Erythroblast (primary cell): ENCODE results near the gene ARHGEF28.

ENCODE experiments used
- DNase-seq, 2 experiments: peaks; one replicate each; lab custom pipeline; 2025; lab: John Stamatoyannopoulos, UW
- GATA1 ChIP-seq: IDR thresholded peaks from 2 replicates; pipeline ENCODE4 v1.6.1; 2011; ENCODE audit warnings: low read depth, mild to moderate bottlenecking, control low read depth, low read length, moderate library complexity
- POLR2A ChIP-seq: IDR thresholded peaks from 2 replicates; pipeline ENCODE4 v1.6.1; 2011; ENCODE audit warnings: mild to moderate bottlenecking, low read length

Gene ARHGEF28

GRCh38 chr5:73763300-73764032, 137.5 kb downstream of the ARHGEF28 start:
- DNase-seq = no peak
- no peak for TF ChIP-seq GATA1
- no peak for TF ChIP-seq POLR2A

- no peak for TF ChIP-seq GATA1
- TF ChIP-seq POLR2A = no peak
- no peak for DNase-seq
These were observed 138.6 kb downstream of the ARHGEF28 start for GRCh38 chr5:73764586-73764985.

GRCh38 chr5:73764996-73765395, 139.0 kb downstream of the ARHGEF28 start:
- no peak for DNase-seq
- TF ChIP-seq POLR2A (no peak), GATA1 (no peak)

- no peak for DNase-seq
- TF ChIP-seq GATA1 (no peak), POLR2A (no peak)
These were observed 140.9 kb downstream of the ARHGEF28 start for GRCh38 chr5:73766902-73767301.

DNA sequence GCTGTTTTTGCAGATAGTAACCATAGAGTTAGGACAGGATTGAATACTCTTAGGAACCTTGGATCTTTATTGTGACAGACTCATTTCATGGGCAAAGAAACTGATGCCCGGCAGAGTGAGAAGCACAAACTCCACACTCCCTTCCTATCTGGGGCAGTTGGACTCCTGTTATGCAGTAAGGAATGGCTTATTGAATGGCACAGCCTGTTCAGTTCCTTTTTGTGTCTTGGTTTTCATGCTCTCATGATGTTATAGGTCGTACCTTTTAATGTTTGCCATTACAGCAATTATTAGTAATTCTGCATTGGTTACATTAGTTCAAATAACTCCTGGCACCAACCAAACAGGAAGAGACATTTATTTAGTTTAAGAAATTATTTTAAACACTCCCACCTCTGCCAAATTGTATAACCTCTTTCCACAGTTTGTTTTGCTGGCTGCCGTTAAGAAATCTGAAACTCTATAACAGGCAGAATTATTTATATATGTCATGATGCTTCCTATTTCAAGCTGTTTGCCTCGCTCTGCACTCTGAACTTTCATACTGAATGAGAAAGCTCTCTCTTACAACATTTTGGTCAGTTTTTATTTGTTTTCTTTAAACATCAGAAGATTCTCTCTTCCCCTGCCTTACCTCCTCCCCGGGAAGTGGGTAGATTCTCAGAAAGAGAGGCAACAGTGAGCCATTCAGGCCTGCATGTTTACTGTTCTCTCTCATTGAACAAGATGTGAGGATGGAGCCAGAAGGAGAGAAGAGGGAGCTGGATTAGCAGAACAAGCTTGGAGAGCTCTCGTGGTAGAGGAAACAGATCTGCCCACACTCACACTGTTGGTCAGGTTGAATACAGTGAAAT, 144.4 kb downstream of the ARHGEF28 start:
- DNase-seq = no peak
- TF ChIP-seq POLR2A (no peak), GATA1 (no peak)

- TF ChIP-seq GATA1 = no peak
- no peak for TF ChIP-seq POLR2A
- no peak for DNase-seq
These were observed 148.9 kb downstream of the ARHGEF28 start for GRCh38 chr5:73774924-73775323.

DNA sequence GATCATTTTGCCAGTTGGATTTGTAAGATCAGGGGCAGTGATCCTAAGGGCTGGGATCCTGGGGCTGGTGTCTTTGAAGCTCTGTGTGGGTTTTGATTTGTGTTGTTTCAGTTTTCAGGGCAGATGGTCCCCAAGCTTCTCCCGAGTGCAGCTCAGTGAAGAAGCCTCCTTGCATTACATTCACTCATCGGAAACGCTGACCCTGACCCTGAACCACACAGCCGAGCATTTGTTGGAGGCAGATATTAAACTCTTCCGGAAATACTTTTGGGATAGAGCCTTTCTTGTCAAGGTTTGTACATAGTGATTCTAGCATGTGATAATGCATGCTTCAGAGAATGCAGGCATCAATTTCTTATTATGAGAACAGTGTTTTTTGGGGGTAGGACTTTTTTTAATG, 150.4 kb downstream of the ARHGEF28 start:
- TF ChIP-seq POLR2A = no peak
- no peak for TF ChIP-seq GATA1
- DNase-seq = no peak

DNA sequence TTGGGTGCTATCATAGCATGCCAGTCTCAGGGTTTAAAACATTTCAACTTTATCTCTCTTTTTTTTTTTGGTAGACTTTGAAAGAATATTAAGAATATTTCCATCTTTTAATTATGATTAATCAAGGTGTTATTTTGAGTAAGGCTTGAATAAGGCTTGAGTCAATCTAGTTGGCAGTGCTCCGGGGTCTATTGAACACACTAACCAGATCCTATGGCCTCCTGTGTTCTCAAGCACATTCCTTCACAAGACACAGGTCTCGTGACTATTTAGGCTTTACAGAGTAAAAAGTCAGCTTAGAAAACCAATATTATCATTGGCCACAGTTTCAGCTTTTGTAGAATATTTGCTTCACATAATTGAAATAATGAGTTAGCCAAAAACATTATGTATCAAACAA, 151.2 kb downstream of the ARHGEF28 start:
- no peak for DNase-seq
- TF ChIP-seq GATA1 (no peak), POLR2A (no peak)

GRCh38 chr5:73780302-73781080, 154.5 kb downstream of the ARHGEF28 start:
- TF ChIP-seq POLR2A (no peak), GATA1 (no peak)
- DNase-seq = no peak

- DNase-seq = no peak
These were observed 155.2 kb downstream of the ARHGEF28 start for GRCh38 chr5:73781107-73781768.

DNA sequence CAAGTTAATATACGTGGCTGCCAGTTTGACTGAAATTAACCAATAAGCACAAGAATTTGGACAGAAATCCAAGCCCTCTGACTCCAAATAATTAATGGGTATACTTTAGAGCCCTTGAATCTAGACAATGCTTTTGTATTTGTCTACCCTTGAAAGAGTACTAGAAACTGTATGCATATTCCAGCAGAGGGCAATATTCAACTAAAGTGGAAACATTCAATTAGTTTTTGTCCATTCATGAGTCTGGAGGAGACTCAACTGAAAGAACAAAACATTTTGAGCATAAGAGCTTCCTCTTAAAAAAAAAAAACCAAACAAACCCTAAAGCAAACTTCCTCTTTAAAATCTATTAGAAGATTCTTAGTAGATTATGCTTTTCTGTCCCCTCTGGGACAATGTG, 157.8 kb downstream of the ARHGEF28 start:
- peak in 1 of 2 experiments; percentile 7 for DNase-seq
- TF ChIP-seq POLR2A (no peak), GATA1 (no peak)

More at GRCh38 chr5:73781107-73781768, 155.2 kb downstream of the ARHGEF28 start:
- TF ChIP-seq GATA1 (no peak), POLR2A (no peak)

DNA sequence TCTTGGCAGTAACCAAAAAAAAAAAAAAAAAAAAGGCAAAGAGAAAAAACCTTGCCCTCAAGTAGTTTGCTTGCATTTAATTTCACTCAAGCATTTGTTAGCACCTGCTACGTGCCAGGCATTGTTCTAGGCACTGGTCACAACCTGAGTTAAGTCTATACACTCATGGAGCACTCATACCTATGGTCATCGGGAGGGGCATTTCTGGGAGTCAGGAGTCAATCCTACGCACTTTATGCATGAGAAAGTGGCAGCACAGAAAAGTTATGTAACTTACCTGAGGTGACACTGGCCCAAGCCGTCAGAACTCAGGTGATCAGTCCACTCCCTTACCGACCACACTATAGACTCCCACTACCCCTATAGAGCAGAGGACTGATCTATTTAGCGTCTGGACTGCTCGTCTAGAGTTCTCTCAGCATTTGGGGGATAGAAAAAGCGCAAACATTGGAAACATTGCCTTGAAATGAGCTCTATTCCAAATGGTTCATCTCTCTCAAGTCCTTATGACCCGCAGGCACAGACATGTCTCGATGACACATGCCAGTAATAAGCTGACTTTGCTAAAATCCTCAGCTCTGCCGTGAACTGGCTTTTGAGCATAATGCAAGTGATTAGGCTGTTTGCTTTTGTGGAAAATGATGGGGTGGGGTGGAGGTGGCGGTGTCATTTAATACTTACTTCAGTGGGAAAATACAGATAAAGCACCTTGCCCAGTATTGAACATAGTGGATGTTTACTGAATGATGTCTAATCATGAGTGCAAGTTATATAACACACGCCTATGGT, 160.2 kb downstream of the ARHGEF28 start:
- no peak for DNase-seq

DNA sequence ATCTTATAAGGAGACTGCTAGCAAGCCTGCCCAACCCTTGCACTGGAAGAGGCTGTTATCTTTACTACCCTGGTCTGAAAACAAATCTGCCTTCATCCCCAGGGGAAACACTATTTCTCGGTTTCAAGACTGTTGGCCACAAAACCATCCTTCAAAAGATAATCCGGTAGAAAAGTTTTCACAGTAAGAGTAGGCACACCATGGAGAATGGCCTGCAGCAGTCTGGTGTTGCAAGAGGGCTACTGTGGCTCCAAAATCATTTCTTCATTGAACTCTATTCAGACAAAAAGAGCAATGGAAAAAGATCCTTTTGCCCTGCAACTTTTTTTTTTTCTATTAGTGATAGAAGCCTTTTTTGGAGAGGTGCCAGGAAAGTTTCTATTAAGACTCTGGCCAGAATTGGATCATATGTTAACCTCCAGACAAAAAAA, 163.9 kb downstream of the ARHGEF28 start:
- TF ChIP-seq POLR2A (no peak), GATA1 (no peak)
- DNase-seq = peak in 1 of 2 experiments; percentile 7

More for the DNA sequence above, 160.2 kb downstream of the ARHGEF28 start:
- TF ChIP-seq GATA1 (no peak), POLR2A (no peak)

- no peak for TF ChIP-seq GATA1
- TF ChIP-seq POLR2A = no peak
- DNase-seq = no peak
These were observed 165.4 kb downstream of the ARHGEF28 start for GRCh38 chr5:73791389-73791788.
